Loucy (cell line): ENCODE measurements around the gene TTC23.

Experiments
- EZH2phosphoT487 ChIP-seq: fragments of 200-600 bp; IDR thresholded peaks from 2 replicates; pipeline ENCODE4 v1.6.1; 2018; ENCODE audit warnings: antibody characterized with exemption, mild to moderate bottlenecking, moderate library complexity, borderline replicate concordance
- TF ChIP-seq, protein P1 (sequence below): fragments of 200-600 bp; sonication (generic); conservative IDR thresholded peaks from 2 replicates; pipeline ENCODE4 v1.5.1; 2014; ENCODE audit warnings: mild to moderate bottlenecking, antibody characterized with exemption, low read length

DNA sequence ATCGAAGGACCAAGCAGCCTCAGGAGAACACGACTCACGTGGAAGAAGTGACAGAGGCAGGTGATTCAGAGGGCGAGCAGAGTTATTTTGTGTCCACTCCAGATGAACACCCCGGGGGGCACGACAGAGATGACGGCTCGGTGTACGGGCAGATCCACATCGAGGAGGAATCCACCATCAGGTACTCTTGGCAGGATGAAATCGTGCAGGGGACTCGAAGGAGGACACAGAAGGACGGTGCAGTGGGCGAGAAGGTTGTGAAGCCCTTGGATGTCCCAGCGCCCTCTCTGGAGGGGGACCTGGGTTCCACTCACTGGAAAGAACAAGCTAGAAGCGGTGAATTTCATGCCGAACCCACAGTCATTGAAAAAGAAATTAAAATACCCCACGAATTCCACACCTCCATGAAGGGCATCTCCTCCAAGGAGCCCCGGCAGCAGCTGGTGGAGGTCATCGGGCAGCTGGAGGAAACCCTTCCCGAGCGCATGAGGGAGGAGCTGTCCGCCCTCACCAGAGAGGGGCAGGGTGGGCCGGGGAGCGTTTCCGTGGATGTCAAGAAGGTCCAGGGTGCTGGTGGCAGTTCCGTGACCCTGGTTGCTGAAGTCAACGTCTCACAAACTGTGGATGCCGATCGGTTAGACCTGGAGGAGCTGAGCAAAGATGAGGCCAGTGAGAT, 118.5 kb downstream of the TTC23 start:
- TF ChIP-seq, protein P1, sequence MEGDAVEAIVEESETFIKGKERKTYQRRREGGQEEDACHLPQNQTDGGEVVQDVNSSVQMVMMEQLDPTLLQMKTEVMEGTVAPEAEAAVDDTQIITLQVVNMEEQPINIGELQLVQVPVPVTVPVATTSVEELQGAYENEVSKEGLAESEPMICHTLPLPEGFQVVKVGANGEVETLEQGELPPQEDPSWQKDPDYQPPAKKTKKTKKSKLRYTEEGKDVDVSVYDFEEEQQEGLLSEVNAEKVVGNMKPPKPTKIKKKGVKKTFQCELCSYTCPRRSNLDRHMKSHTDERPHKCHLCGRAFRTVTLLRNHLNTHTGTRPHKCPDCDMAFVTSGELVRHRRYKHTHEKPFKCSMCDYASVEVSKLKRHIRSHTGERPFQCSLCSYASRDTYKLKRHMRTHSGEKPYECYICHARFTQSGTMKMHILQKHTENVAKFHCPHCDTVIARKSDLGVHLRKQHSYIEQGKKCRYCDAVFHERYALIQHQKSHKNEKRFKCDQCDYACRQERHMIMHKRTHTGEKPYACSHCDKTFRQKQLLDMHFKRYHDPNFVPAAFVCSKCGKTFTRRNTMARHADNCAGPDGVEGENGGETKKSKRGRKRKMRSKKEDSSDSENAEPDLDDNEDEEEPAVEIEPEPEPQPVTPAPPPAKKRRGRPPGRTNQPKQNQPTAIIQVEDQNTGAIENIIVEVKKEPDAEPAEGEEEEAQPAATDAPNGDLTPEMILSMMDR: no peak
- TF ChIP-seq EZH2phosphoT487: no peak
